Lung (tissue), 12 donors: ENCODE measurements around the gene MAJIN. TPM values are rescaled to one million over a fixed set of nuclear protein-coding genes. Genes with fewer than 3 reads are reported as not detected.

Experiments
- ATAC-seq: fragments of 200-7000 bp; cut with Tn5 transposase; one replicate; pipeline ENCODE4 v1.9.1; 2020; ENCODE audit warnings: moderate number of reproducible peaks; ENCODE audit not compliant: insufficient read depth, low FRiP score
- DNase-seq, 3 donors: peaks; one replicate each; pipeline ENCODE4 v3.0.0-alpha.2; 2013 to 2017
- H3K27ac ChIP-seq, 2 donors: one replicate each; pipeline ENCODE4 v1.5.1; 2013; ENCODE audit warnings: mild to moderate bottlenecking in 2 of 2, moderate library complexity in 2 of 2, control low read depth in 1 of 2, inconsistent platforms in 1 of 2, low read depth in 1 of 2, low read length in 1 of 2
- H3K27me3 ChIP-seq, 3 donors: one replicate each; pipeline ENCODE4 v1.5.1; 2013; ENCODE audit warnings: low read length in 2 of 3; ENCODE audit not compliant: control insufficient read depth in 3 of 3, insufficient read depth in 3 of 3
- H3K36me3 ChIP-seq, 4 donors: one replicate each; pipeline ENCODE4 v1.5.1; 2013; ENCODE audit warnings: low read length in 4 of 4, mild to moderate bottlenecking in 1 of 4, moderate library complexity in 1 of 4; ENCODE audit not compliant: control insufficient read depth in 4 of 4, insufficient read depth in 4 of 4
- H3K4me1 ChIP-seq, 5 donors: one replicate each; pipeline ENCODE4 v1.5.1; 2013; ENCODE audit warnings: low read length in 5 of 5, mild to moderate bottlenecking in 2 of 5, moderate library complexity in 1 of 5; ENCODE audit not compliant: control insufficient read depth in 5 of 5, insufficient read depth in 5 of 5
- H3K4me3 ChIP-seq: one replicate; pipeline ENCODE4 v1.5.1; 2013; ENCODE audit warnings: mild to moderate bottlenecking, control low read depth, moderate library complexity
- H3K9ac ChIP-seq, 2 donors: one replicate each; pipeline ENCODE4 v1.5.1; 2013; ENCODE audit warnings: low read length in 2 of 2, control low read depth in 1 of 2; ENCODE audit not compliant: insufficient read depth in 1 of 2
- H3K9me3 ChIP-seq, 4 donors: one replicate each; pipeline ENCODE4 v1.5.1; 2013; ENCODE audit warnings: low read length in 3 of 4, mild to moderate bottlenecking in 1 of 4, moderate library complexity in 1 of 4; ENCODE audit not compliant: control insufficient read depth in 4 of 4, insufficient read depth in 3 of 4
- CTCF ChIP-seq: IDR thresholded peaks from 2 replicates; pipeline ENCODE4 v1.5.1; 2012; ENCODE audit warnings: mild to moderate bottlenecking; ENCODE audit errors: control extremely low read depth, extremely low read depth
- WGBS, 2 donors: extraction: QIAGEN DNeasy Blood & Tissue Kit; methylation state at CpG; one replicate each; pipeline ENCODE4 v1.1.7; 2013; 5-methylcytosine and 5-hydroxymethylcytosine counted together
- polyA plus RNA-seq, 2 donors: library from polyadenylated mRNA; stranded (reverse); fragments of 200-250 nt; gene quantifications; one replicate each; pipeline ENCODE4 v1.2.1, GENCODE V29; 2013
- total RNA-seq, 2 donors: library from RNA; depleted of rRNA in 1 of 2; stranded (reverse); fragments of >200 nt in 1 of 2; gene quantifications; one replicate each; pipeline ENCODE4 v1.2.1, GENCODE V29; 2014 to 2021
- donor health status: control.
- donor health status: control.
- donor health status: Bipolar disorder and iron deficiency.
- donor health status: healthy.
- donor health status: DM: yes; HTN: yes; CAD: no.

MAJIN gene
- total and polyA plus RNA-seq, 4 donors: 0.24 to 0.55 (median 0.39) TPM; not detected in 1

DNA sequence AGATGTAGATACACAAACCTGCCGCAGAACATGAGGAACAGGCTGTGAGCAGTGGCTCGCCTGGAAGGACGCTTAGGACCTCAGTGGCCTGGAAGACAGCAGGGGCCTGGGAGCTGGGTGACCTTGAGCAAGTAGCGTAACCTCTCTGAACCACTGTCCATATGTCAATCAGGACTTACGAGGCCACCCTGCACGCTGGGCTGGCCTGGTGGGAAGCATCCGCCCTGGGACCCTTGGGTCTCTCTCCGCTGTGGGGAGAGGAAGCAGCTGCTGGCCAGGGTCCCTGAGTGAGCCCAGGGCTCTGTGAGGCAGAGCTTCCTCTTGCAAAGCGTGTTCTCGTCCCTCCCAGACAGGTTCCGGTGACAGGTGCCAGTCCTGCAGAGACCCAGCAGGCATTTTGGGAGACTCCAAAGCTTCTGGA, 79.5 kb downstream of the MAJIN start:
- Histone ChIP-seq H3K27me3 (no peaks in the 10 kb centered on the region), H3K4me1 (peaks cover 0 to 7% (median 3%) of the 10 kb centered on the region in 5 donors), H3K27ac (no peak overlapping the region), H3K9ac (no peak overlapping the region), H3K36me3 (peaks cover 0 to 28% (median 3%) of the 10 kb centered on the region in 4 donors), H3K9me3 (no peaks in the 10 kb centered on the region), H3K4me3 (no peak overlapping the region)
- TF ChIP-seq CTCF: no peak
- ATAC-seq (no peak), DNase-seq (no peak)
- 74 to 77% methylated on average over 11 of the region's 11 CpGs for WGBS, 2 donors

GRCh38 chr11:64891880-64892279, 80.0 kb downstream of the MAJIN start:
- Histone ChIP-seq H3K9ac (no peak overlapping the region), H3K27me3 (no peaks in the 10 kb centered on the region), H3K9me3 (no peaks in the 10 kb centered on the region), H3K4me1 (peaks cover 0 to 7% (median 3%) of the 10 kb centered on the region in 5 donors), H3K4me3 (no peak overlapping the region), H3K36me3 (peaks cover 0 to 24% (median 1%) of the 10 kb centered on the region in 4 donors), H3K27ac (no peak overlapping the region)
- DNase-seq (no peak), ATAC-seq (no peak)
- no peak for TF ChIP-seq CTCF
- 83 to 89% methylated on average over 5 of the region's 5 CpGs for WGBS, 2 donors

DNA sequence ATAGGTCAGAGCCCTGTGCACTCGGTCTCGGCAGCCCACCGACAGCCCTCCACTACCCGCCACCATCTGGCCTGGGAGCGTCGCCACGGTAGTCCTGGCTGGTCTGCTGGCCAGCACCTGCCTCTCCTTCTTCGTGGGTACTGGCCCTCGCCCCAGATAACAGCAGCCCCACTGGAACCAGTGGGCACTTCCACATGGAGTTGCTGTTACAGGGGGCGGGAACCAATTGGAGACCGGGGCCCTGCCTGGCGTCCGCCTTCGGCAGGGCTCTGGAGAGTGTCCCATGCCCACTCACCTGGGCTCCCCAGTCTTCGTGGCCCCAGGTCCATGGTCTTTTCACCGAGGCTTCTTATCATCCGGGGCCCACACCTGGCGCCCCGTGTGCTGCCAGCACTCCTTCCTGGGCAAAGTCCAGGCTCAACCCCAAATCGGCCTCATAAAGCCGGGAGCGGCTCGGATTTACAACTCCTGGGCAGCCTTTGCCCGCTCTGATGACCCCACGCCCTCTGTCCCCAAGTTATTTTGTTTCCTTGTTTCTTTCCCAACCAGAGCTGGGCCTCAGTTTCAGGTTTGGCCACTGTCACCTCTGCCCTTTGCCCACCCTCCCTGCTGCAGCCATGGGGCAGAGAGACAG, 80.6 kb downstream of the MAJIN start:
- 92 to 95% methylated on average over 25 of the region's 25 CpGs for WGBS, 2 donors
- peaks cover 0 to 7% (median 3%) of the 10 kb centered on the region in 5 donors for H3K4me1 ChIP-seq
- H3K27ac ChIP-seq: no peak overlapping the region
- no peak for TF ChIP-seq CTCF
- DNase-seq (no peak), ATAC-seq (no peak)
- H3K36me3 ChIP-seq: peaks cover 0 to 19% (median 1%) of the 10 kb centered on the region in 4 donors
- no peak overlapping the region for H3K9ac ChIP-seq
- H3K27me3 ChIP-seq: no peaks in the 10 kb centered on the region
- no peak overlapping the region for H3K4me3 ChIP-seq
- no peaks in the 10 kb centered on the region for H3K9me3 ChIP-seq

- DNase-seq: no peak
- Histone ChIP-seq H3K4me1 (peaks cover 0 to 12% (median 6%) of the 10 kb centered on the region in 5 donors), H3K9ac (no peak overlapping the region), H3K4me3 (no peak overlapping the region), H3K27me3 (no peaks in the 10 kb centered on the region), H3K36me3 (peaks cover 0 to 11% (median 1%) of the 10 kb centered on the region in 4 donors), H3K9me3 (no peaks in the 10 kb centered on the region), H3K27ac (no peak overlapping the region)
- no peak for TF ChIP-seq CTCF
- no peak for ATAC-seq
- 93 to 97% methylated on average over 7 of the region's 7 CpGs for WGBS, 2 donors
These were observed 81.4 kb downstream of the MAJIN start for GRCh38 chr11:64890522-64890939.
